GM23338 (cell line): Measurements from ENCODE around the gene PCSK2. TPM values are rescaled to one million over a fixed set of nuclear protein-coding genes. Genes with fewer than 3 reads are reported as not detected.

Experiments
- ATAC-seq: fragments of 200-7000 bp; cut with Tn5 transposase; 3 replicates; pipeline ENCODE4 v1.9.1; 2020
- DNase-seq: peaks from one replicate; pipeline ENCODE4 v3.0.0-alpha.2; 2015; ENCODE audit warnings: low spot score
- H2AFZ ChIP-seq: fragments of 200-600 bp; sonication (generic); 2 replicates; pipeline ENCODE4 v1.8.0; 2016; ENCODE audit warnings: antibody characterized with exemption, mild to moderate bottlenecking, moderate library complexity
- H3F3A ChIP-seq: fragments of 200-600 bp; sonication (generic); replicated peaks from 2 replicates; pipeline ENCODE4 v1.8.0; 2017; ENCODE audit warnings: antibody characterized with exemption, mixed run types, low read depth
- H3K27ac ChIP-seq: fragments of 200-600 bp; sonication (generic); 2 replicates; pipeline ENCODE4 v1.6.1; 2016; ENCODE audit warnings: low read depth
- H3K27me3 ChIP-seq: fragments of 200-600 bp; sonication (generic); 2 replicates; pipeline ENCODE4 v1.8.0; 2016; ENCODE audit warnings: mild to moderate bottlenecking, mixed run types, moderate library complexity; ENCODE audit not compliant: insufficient read depth
- H3K36me3 ChIP-seq: fragments of 200-600 bp; sonication (generic); 2 replicates; pipeline ENCODE4 v1.8.0; 2016; ENCODE audit warnings: mild to moderate bottlenecking; ENCODE audit not compliant: insufficient read depth
- H3K4me1 ChIP-seq: fragments of 200-600 bp; sonication (generic); 2 replicates; pipeline ENCODE4 v1.8.0; 2016; ENCODE audit warnings: mild to moderate bottlenecking, moderate library complexity; ENCODE audit not compliant: insufficient read depth
- H3K4me2 ChIP-seq: fragments of 200-600 bp; sonication (generic); 2 replicates; pipeline ENCODE4 v1.7.1; 2017; ENCODE audit warnings: mixed run types
- H3K4me3 ChIP-seq: fragments of 200-600 bp; sonication (generic); 2 replicates; pipeline ENCODE4 v1.6.1; 2016; ENCODE audit warnings: mixed run types
- H3K79me2 ChIP-seq: fragments of 200-600 bp; sonication (generic); replicated peaks from 2 replicates; pipeline ENCODE4 v1.8.0; 2017; ENCODE audit warnings: mild to moderate bottlenecking; ENCODE audit not compliant: insufficient read depth
- H3K9me2 ChIP-seq: fragments of 200-600 bp; sonication (generic); 2 replicates; pipeline ENCODE4 v1.8.0; 2017; ENCODE audit not compliant: insufficient read depth
- H4K20me1 ChIP-seq: fragments of 200-600 bp; sonication (generic); replicated peaks from 2 replicates; pipeline ENCODE4 v1.8.0; 2017; ENCODE audit warnings: mild to moderate bottlenecking; ENCODE audit not compliant: insufficient read depth
- H3K27ac Mint-ChIP-seq: 2 replicates; pipeline ENCODE4 v1.8.0; 2020; ENCODE audit warnings: inconsistent platforms, mild to moderate bottlenecking, moderate library complexity, mixed read lengths
- H3K27me3 Mint-ChIP-seq: 3 replicates; pipeline ENCODE4 v1.8.0; 2022; ENCODE audit warnings: low read depth, mild to moderate bottlenecking, moderate library complexity, mixed read lengths, inconsistent platforms; ENCODE audit not compliant: insufficient read depth, poor library complexity
- H3K36me3 Mint-ChIP-seq: 3 replicates; pipeline ENCODE4 v1.8.0; 2021; ENCODE audit warnings: low read depth, mild to moderate bottlenecking, inconsistent platforms, moderate library complexity, mixed read lengths
- H3K4me1 Mint-ChIP-seq: 3 replicates; pipeline ENCODE4 v1.8.0; 2020; ENCODE audit warnings: mild to moderate bottlenecking, inconsistent platforms, mixed read lengths
- H3K4me3 Mint-ChIP-seq: 3 replicates; pipeline ENCODE4 v1.8.0; 2021; ENCODE audit warnings: moderate library complexity, mild to moderate bottlenecking, inconsistent platforms, mixed read lengths
- H3K9me3 Mint-ChIP-seq: 3 replicates; pipeline ENCODE4 v1.8.0; 2020; ENCODE audit warnings: moderate library complexity, mild to moderate bottlenecking, inconsistent platforms, mixed read lengths
- CREB1 ChIP-seq: fragments of 250-450 bp; sonication (Bioruptor Pico); IDR thresholded peaks from 2 replicates; pipeline ENCODE4 v1.5.0; 2020; ENCODE audit warnings: low read depth, mild to moderate bottlenecking, moderate library complexity
- ETS1 ChIP-seq: IDR thresholded peaks from 2 replicates; pipeline ENCODE4 v1.6.1; 2016; ENCODE audit warnings: antibody characterized with exemption
- EZH2 ChIP-seq: fragments of 200-600 bp; sonication (generic); IDR thresholded peaks from one replicate; pipeline ENCODE4 v1.8.0; 2017; ENCODE audit warnings: antibody characterized with exemption, mild to moderate bottlenecking, low read depth; ENCODE audit not compliant: unreplicated experiment
- EZH2phosphoT487 ChIP-seq: fragments of 200-600 bp; sonication (generic); IDR thresholded peaks from one replicate; pipeline ENCODE4 v1.8.1; 2018; ENCODE audit warnings: antibody characterized with exemption; ENCODE audit not compliant: unreplicated experiment
- JUNB ChIP-seq: IDR thresholded peaks from one replicate; pipeline ENCODE4 v1.6.1; 2016; ENCODE audit warnings: antibody characterized with exemption; ENCODE audit not compliant: unreplicated experiment
- NANOG ChIP-seq: IDR thresholded peaks from 2 replicates; pipeline ENCODE4 v1.6.1; 2016; ENCODE audit warnings: antibody characterized with exemption, borderline replicate concordance
- POLR2AphosphoS5 ChIP-seq: IDR thresholded peaks from 2 replicates; pipeline ENCODE4 v1.6.1; 2016; ENCODE audit warnings: antibody characterized with exemption, low read depth
- STAT1 ChIP-seq: IDR thresholded peaks from one replicate; pipeline ENCODE4 v1.6.1; 2016; ENCODE audit warnings: antibody characterized with exemption; ENCODE audit not compliant: unreplicated experiment
- ZNF114 ChIP-seq: fragments of 250-450 bp; sonication (Bioruptor Pico); IDR thresholded peaks from 2 replicates; pipeline ENCODE4 v1.5.0; 2020; ENCODE audit warnings: mild to moderate bottlenecking, moderate library complexity
- ZNF331 ChIP-seq: fragments of 250-450 bp; sonication (Bioruptor Pico); IDR thresholded peaks from 2 replicates; pipeline ENCODE4 v1.5.0; 2020; ENCODE audit warnings: low read depth, mild to moderate bottlenecking, moderate library complexity
- polyA plus RNA-seq: library from polyadenylated mRNA; unstranded; fragments of >200 nt; fragmentation: Nextera tagmentation; extraction: Ambion mirVana; gene quantifications from 2 replicates; pipeline ENCODE4 v1.2.1, GENCODE V29; 2016
- total RNA-seq: library from RNA; depleted of rRNA; stranded (reverse); fragments of >200 nt; shearing (Covaris generic); gene quantifications from 2 replicates; pipeline ENCODE4 v1.2.3, GENCODE V29; 2014
- TF ChIP-seq, protein P1 (sequence below): IDR thresholded peaks from one replicate; pipeline ENCODE4 v1.6.1; 2018; ENCODE audit warnings: antibody characterized with exemption; ENCODE audit not compliant: unreplicated experiment
- TF ChIP-seq, protein P2 (sequence below), 2 experiments: fragments of 200-600 bp in 1 of 2; sonication (generic) in 1 of 2; conservative IDR thresholded peaks; 2 replicates each; pipeline versions ENCODE4 v1.5.1 to v1.6.1; 2016 to 2017; ENCODE audit warnings: antibody characterized with exemption in 2 of 2, low read depth in 2 of 2, mild to moderate bottlenecking in 2 of 2, moderate library complexity in 1 of 2

PCSK2 gene
- total and polyA plus RNA-seq, 2 experiments from 2014 or later: 0.37 to 1.1 TPM

DNA sequence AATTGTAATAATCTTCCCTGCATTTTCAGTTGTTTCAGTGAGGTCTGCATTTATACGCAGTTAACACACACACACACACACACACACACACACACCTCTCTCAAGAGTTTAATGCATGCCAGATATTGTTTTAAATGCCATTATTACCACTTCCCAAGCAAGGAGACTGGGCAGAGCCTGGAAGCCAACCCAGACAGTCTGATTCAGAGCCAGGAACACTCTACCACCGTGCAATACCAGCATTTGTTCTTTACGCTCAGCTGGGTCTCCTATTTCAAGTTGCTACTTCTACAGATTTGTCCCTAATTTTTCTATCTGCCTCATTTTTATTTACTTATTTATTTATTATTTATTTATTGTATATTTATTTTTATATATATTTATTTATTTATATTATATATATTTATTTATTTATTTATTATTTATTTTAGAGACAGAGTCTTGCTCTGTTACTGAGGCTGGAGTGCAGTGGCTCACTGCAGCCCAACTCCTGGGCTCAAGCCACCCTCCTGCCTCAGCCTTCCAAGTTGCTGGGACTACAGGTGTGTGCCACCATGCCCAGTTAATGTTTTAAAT, 68.4 kb downstream of the PCSK2 start:
- no peak overlapping the region for H3K4me2 ChIP-seq
- no peaks in the 10 kb centered on the region for H3K79me2 ChIP-seq
- no peaks in the 10 kb centered on the region for H3K9me2 ChIP-seq
- H4K20me1 ChIP-seq: no peaks in the 10 kb centered on the region; the same call in 1 of the 2 replicates
- Mint-ChIP-seq H3K4me3 (no peak overlapping the region), H3K36me3 (no peaks in the 10 kb centered on the region; the same call in 2 of the 3 replicates), H3K4me1 (no peaks in the 10 kb centered on the region), H3K27me3 (no peaks in the 10 kb centered on the region), H3K27ac (no peak overlapping the region), H3K9me3 (no peaks in the 10 kb centered on the region)
- H2AFZ ChIP-seq: no peak overlapping the region
- H3K4me3 ChIP-seq: no peak overlapping the region
- no peak overlapping the region for H3K27ac ChIP-seq
- no peaks in the 10 kb centered on the region for H3F3A ChIP-seq
- no peak for TF ChIP-seq NANOG
- TF ChIP-seq STAT1: no peak
- no peak for TF ChIP-seq ZNF331 (CRISPR knock-in tag)
- no peak for TF ChIP-seq ETS1
- TF ChIP-seq, protein P1, sequence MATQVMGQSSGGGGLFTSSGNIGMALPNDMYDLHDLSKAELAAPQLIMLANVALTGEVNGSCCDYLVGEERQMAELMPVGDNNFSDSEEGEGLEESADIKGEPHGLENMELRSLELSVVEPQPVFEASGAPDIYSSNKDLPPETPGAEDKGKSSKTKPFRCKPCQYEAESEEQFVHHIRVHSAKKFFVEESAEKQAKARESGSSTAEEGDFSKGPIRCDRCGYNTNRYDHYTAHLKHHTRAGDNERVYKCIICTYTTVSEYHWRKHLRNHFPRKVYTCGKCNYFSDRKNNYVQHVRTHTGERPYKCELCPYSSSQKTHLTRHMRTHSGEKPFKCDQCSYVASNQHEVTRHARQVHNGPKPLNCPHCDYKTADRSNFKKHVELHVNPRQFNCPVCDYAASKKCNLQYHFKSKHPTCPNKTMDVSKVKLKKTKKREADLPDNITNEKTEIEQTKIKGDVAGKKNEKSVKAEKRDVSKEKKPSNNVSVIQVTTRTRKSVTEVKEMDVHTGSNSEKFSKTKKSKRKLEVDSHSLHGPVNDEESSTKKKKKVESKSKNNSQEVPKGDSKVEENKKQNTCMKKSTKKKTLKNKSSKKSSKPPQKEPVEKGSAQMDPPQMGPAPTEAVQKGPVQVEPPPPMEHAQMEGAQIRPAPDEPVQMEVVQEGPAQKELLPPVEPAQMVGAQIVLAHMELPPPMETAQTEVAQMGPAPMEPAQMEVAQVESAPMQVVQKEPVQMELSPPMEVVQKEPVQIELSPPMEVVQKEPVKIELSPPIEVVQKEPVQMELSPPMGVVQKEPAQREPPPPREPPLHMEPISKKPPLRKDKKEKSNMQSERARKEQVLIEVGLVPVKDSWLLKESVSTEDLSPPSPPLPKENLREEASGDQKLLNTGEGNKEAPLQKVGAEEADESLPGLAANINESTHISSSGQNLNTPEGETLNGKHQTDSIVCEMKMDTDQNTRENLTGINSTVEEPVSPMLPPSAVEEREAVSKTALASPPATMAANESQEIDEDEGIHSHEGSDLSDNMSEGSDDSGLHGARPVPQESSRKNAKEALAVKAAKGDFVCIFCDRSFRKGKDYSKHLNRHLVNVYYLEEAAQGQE: no peak
- TF ChIP-seq ZNF114 (CRISPR knock-in tag): no peak
- TF ChIP-seq EZH2phosphoT487: no peak
- no peak for TF ChIP-seq CREB1
- no peak for TF ChIP-seq EZH2
- ATAC-seq (no peak), DNase-seq (no peak)
- H3K4me1 ChIP-seq: no peaks in the 10 kb centered on the region
- H3K36me3 ChIP-seq: no peaks in the 10 kb centered on the region
- no peaks in the 10 kb centered on the region for H3K27me3 ChIP-seq

GRCh38 chr20:17295991-17296390, 69.2 kb downstream of the PCSK2 start:
- Mint-ChIP-seq H3K27me3 (no peaks in the 10 kb centered on the region), H3K4me3 (no peak overlapping the region), H3K4me1 (no peaks in the 10 kb centered on the region), H3K9me3 (no peaks in the 10 kb centered on the region), H3K36me3 (no peaks in the 10 kb centered on the region; the same call in 2 of the 3 replicates), H3K27ac (no peak overlapping the region)
- DNase-seq: no peak
- Histone ChIP-seq H3K27ac (no peak overlapping the region), H4K20me1 (no peaks in the 10 kb centered on the region; the same call in 1 of the 2 replicates), H2AFZ (no peak overlapping the region), H3K4me3 (no peak overlapping the region), H3K4me1 (no peaks in the 10 kb centered on the region), H3K9me2 (no peaks in the 10 kb centered on the region), H3K79me2 (no peaks in the 10 kb centered on the region), H3K27me3 (no peaks in the 10 kb centered on the region), H3F3A (no peaks in the 10 kb centered on the region), H3K4me2 (no peak overlapping the region), H3K36me3 (no peaks in the 10 kb centered on the region)
- no peak for ATAC-seq
- TF ChIP-seq ZNF331 (CRISPR knock-in tag) (no peak), STAT1 (no peak), NANOG (no peak), EZH2phosphoT487 (no peak), EZH2 (no peak), JUNB (no peak), POLR2AphosphoS5 (no peak)
- TF ChIP-seq, protein P2, sequence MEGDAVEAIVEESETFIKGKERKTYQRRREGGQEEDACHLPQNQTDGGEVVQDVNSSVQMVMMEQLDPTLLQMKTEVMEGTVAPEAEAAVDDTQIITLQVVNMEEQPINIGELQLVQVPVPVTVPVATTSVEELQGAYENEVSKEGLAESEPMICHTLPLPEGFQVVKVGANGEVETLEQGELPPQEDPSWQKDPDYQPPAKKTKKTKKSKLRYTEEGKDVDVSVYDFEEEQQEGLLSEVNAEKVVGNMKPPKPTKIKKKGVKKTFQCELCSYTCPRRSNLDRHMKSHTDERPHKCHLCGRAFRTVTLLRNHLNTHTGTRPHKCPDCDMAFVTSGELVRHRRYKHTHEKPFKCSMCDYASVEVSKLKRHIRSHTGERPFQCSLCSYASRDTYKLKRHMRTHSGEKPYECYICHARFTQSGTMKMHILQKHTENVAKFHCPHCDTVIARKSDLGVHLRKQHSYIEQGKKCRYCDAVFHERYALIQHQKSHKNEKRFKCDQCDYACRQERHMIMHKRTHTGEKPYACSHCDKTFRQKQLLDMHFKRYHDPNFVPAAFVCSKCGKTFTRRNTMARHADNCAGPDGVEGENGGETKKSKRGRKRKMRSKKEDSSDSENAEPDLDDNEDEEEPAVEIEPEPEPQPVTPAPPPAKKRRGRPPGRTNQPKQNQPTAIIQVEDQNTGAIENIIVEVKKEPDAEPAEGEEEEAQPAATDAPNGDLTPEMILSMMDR (conservative IDR thresholded peaks at IDR 0.05; ENCODE audit: low read depth in 2 of 2): no peak
